ENCODE data around the gene SMIM35. TPM values are rescaled to one million over a fixed set of nuclear protein-coding genes. Genes with fewer than 3 reads are reported as not detected.

SMIM35 gene
- total RNA-seq, 1 experiment from 2014 or later: not detected

DNA sequence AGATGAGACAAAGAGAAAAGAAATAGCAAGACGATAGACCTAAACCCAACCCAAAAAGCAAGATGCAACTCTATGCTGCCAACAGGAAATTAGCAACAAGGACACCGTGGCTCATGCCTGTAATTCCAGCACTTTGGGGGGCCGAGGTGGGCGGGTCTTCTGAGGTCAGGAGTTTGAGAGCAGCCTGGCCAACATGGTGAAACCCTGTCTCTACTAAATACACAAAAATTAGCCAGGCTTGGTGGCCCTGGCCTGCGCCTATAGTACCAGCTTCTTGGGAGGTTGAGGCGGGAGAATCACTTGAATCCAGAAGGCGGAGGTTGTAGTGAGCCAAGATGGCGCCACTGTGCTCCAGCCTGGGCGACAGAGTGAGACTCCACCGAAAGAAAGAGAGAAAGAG is 124.9 kb downstream of the SMIM35 start:
- Histone ChIP-seq H3K79me1 (ENCODE audit: insufficient read depth, low read depth, low read length, poor library complexity, severe bottlenecking) (no peaks in the 10 kb centered on the region), H2BK12ac (ENCODE audit: insufficient read length, low read depth, low read length) (no peak overlapping the region), H3K56ac (ENCODE audit: insufficient read length, low read depth, low read length) (no peak overlapping the region), H2BK15ac (ENCODE audit: low read depth, low read length) (no peak overlapping the region), H3K27ac (ENCODE audit: insufficient read length, low read depth, low read length) (no peak overlapping the region), H3K27me3 (ENCODE audit: insufficient read depth, low read length) (no peaks in the 10 kb centered on the region), H2BK20ac (ENCODE audit: low read depth, low read length, poor library complexity, severe bottlenecking) (no peak overlapping the region), H3K4me1 (ENCODE audit: insufficient read depth, low read length) (no peaks in the 10 kb centered on the region), H3K9me3 (ENCODE audit: control insufficient read depth, low read depth, low read length) (no peaks in the 10 kb centered on the region), H3K4me2 (ENCODE audit: insufficient read depth, insufficient read length, low read length) (no peak overlapping the region), H2AFZ (ENCODE audit: low read length) (no peak overlapping the region), H3K23ac (ENCODE audit: insufficient read length, low read depth, low read length) (no peak overlapping the region), H2BK5ac (ENCODE audit: insufficient read length, low read length) (no peak overlapping the region), H3K4ac (ENCODE audit: low read depth, low read length) (no peak overlapping the region), H4K5ac (ENCODE audit: insufficient read length, low read depth, low read length) (no peak overlapping the region), H3K23me2 (ENCODE audit: insufficient read length, low read depth, low read length, poor library complexity, severe bottlenecking) (no peaks in the 10 kb centered on the region), H4K8ac (replicated peaks; ENCODE audit: insufficient read length, low read depth, low read length) (no peak overlapping the region), H3K14ac (ENCODE audit: insufficient read depth, low read length) (no peak overlapping the region), H3K9ac (ENCODE audit: extremely low read depth, insufficient read length, low read length) (no peak overlapping the region), H2AK5ac (ENCODE audit: insufficient read length, low read length) (no peak overlapping the region), H3T11ph (ENCODE audit: low read length) (no peak overlapping the region), H4K91ac (ENCODE audit: insufficient read length, low read depth, low read length) (no peak overlapping the region), H3K18ac (ENCODE audit: insufficient read length, low read depth, low read length) (no peak overlapping the region), H3K79me2 (ENCODE audit: insufficient read depth, low read length) (no peaks in the 10 kb centered on the region), H4K20me1 (ENCODE audit: control insufficient read depth, insufficient read depth, insufficient read length) (no peaks in the 10 kb centered on the region), H2BK120ac (ENCODE audit: low read depth, low read length, poor library complexity, severe bottlenecking) (no peak overlapping the region)
- H3K4me3 Mint-ChIP-seq: no peak overlapping the region
- peaks cover 0 to 3% of the 10 kb centered on the region in 2 experiments; a peak in 2 of 4 replicates for H3K4me1 Mint-ChIP-seq
- H3K27ac Mint-ChIP-seq: no peak overlapping the region; a peak in 1 of 7 replicates
- WGBS (ENCODE audit: extremely low coverage, insufficient read length, low lambda C conversion rate): no CpG with 5 or more reads among the region's 10 CpGs
- no peaks in the 10 kb centered on the region for H3K36me3 Mint-ChIP-seq (ENCODE audit: insufficient read depth in 1 of 3, low read depth in 3 of 3)
- no peaks in the 10 kb centered on the region; a peak in 1 of 5 replicates for H3K9me3 Mint-ChIP-seq
- TF ChIP-seq, protein P1, sequence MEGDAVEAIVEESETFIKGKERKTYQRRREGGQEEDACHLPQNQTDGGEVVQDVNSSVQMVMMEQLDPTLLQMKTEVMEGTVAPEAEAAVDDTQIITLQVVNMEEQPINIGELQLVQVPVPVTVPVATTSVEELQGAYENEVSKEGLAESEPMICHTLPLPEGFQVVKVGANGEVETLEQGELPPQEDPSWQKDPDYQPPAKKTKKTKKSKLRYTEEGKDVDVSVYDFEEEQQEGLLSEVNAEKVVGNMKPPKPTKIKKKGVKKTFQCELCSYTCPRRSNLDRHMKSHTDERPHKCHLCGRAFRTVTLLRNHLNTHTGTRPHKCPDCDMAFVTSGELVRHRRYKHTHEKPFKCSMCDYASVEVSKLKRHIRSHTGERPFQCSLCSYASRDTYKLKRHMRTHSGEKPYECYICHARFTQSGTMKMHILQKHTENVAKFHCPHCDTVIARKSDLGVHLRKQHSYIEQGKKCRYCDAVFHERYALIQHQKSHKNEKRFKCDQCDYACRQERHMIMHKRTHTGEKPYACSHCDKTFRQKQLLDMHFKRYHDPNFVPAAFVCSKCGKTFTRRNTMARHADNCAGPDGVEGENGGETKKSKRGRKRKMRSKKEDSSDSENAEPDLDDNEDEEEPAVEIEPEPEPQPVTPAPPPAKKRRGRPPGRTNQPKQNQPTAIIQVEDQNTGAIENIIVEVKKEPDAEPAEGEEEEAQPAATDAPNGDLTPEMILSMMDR (conservative IDR thresholded peaks at IDR 0.05): no peak
- DNase-seq: peak; percentile 44
- H3K27me3 Mint-ChIP-seq (ENCODE audit: low read depth): peaks cover 10% of the 10 kb centered on the region

Measured in H9 (cell line).